Stomach smooth muscle (tissue), 2 donors: Measurements from ENCODE around the gene FGF7.
"Not testable (repeated sequence)": the region's sequence is repeated elsewhere in the genome, so short reads cannot be mapped to it uniquely, and the experiment has no call there.

ENCODE experiments used
- H3K27ac ChIP-seq: one replicate; pipeline ENCODE4 v1.7.0; 2013; ENCODE audit warnings: mild to moderate bottlenecking, low read length, inconsistent platforms
- H3K27me3 ChIP-seq, 2 donors: one replicate each; pipeline ENCODE4 v1.7.0; 2013; ENCODE audit warnings: low read length in 2 of 2; ENCODE audit not compliant: insufficient read depth in 2 of 2, control insufficient read depth in 1 of 2
- H3K36me3 ChIP-seq, 2 donors: one replicate each; pipeline ENCODE4 v1.7.0; 2013; ENCODE audit warnings: low read length in 2 of 2; ENCODE audit not compliant: control insufficient read depth in 2 of 2, insufficient read depth in 2 of 2
- H3K4me1 ChIP-seq: one replicate; pipeline ENCODE4 v1.7.0; 2013; ENCODE audit warnings: low read length; ENCODE audit not compliant: control insufficient read depth, insufficient read depth
- H3K4me3 ChIP-seq, 2 donors: one replicate each; pipeline ENCODE4 v1.7.0; 2013; ENCODE audit warnings: low read length in 2 of 2
- H3K9ac ChIP-seq, 2 donors: one replicate each; pipeline ENCODE4 v1.7.0; 2013; ENCODE audit warnings: low read length in 2 of 2, mild to moderate bottlenecking in 1 of 2
- H3K9me3 ChIP-seq, 2 donors: one replicate each; pipeline ENCODE4 v1.7.0; 2013; ENCODE audit warnings: low read length in 2 of 2; ENCODE audit not compliant: control insufficient read depth in 2 of 2
- donor health status: healthy.
- donor health status: Pancreatic carcinoma.

FGF7 gene

GRCh38 chr15:49466119-49466518 is 43.1 kb downstream of the FGF7 start:
- no peaks in the 10 kb centered on the region for H3K36me3 ChIP-seq
- peak overlapping the region; percentile 25 for H3K27ac ChIP-seq
- H3K4me1 ChIP-seq, result peaks cover 8% of the 10 kb centered on the region
- peak overlapping the region in 1 of 2 donors; percentile 31 for H3K4me3 ChIP-seq
- no peaks in the 10 kb centered on the region for H3K27me3 ChIP-seq
- H3K9me3 ChIP-seq, result no peaks in the 10 kb centered on the region
- peak overlapping the region in 1 of 2 donors; percentile 7 for H3K9ac ChIP-seq

- peaks cover 8% of the 10 kb centered on the region for H3K4me1 ChIP-seq
- H3K27ac ChIP-seq, result no peak overlapping the region
- no peaks in the 10 kb centered on the region for H3K27me3 ChIP-seq
- H3K9me3 ChIP-seq, result no peaks in the 10 kb centered on the region
- no peaks in the 10 kb centered on the region for H3K36me3 ChIP-seq
- no peak overlapping the region for H3K9ac ChIP-seq
- peak overlapping the region; percentile 23 to 38 for H3K4me3 ChIP-seq
Observed at GRCh38 chr15:49467746-49468480, 44.9 kb downstream of the FGF7 start.

- Histone ChIP-seq H3K9ac (no peak overlapping the region), H3K36me3 (no peaks in the 10 kb centered on the region), H3K27me3 (no peaks in the 10 kb centered on the region), H3K9me3 (no peaks in the 10 kb centered on the region), H3K4me3 (peak overlapping the region; percentile 23 to 38), H3K27ac (no peak overlapping the region), H3K4me1 (peaks cover 6% of the 10 kb centered on the region)
Observed at GRCh38 chr15:49468481-49468839, 45.4 kb downstream of the FGF7 start.

- not testable (repeated sequence) for H3K9me3 ChIP-seq, H3K4me3 ChIP-seq, H3K9ac ChIP-seq, H3K36me3 ChIP-seq, H3K27ac ChIP-seq, H3K4me1 ChIP-seq, H3K27me3 ChIP-seq
Observed at GRCh38 chr15:49471248-49471647, 48.2 kb downstream of the FGF7 start.

GRCh38 chr15:49471733-49472132 is 48.7 kb downstream of the FGF7 start:
- Histone ChIP-seq H3K36me3 (no peaks in the 10 kb centered on the region), H3K27ac (no peak overlapping the region), H3K4me3 (no peak overlapping the region), H3K9me3 (no peaks in the 10 kb centered on the region), H3K9ac (no peak overlapping the region), H3K4me1 (peaks cover 4% of the 10 kb centered on the region), H3K27me3 (no peaks in the 10 kb centered on the region)

GRCh38 chr15:49472338-49472737 is 49.3 kb downstream of the FGF7 start:
- H3K27ac ChIP-seq, result no peak overlapping the region
- H3K36me3 ChIP-seq, result no peaks in the 10 kb centered on the region
- H3K4me3 ChIP-seq, result no peak overlapping the region
- H3K9me3 ChIP-seq, result no peaks in the 10 kb centered on the region
- H3K4me1 ChIP-seq, result peaks cover 4% of the 10 kb centered on the region
- no peaks in the 10 kb centered on the region for H3K27me3 ChIP-seq
- H3K9ac ChIP-seq, result no peak overlapping the region

- Histone ChIP-seq H3K4me3 (no peak overlapping the region), H3K9me3 (no peaks in the 10 kb centered on the region), H3K9ac (no peak overlapping the region), H3K27me3 (no peaks in the 10 kb centered on the region), H3K4me1 (no peaks in the 10 kb centered on the region), H3K36me3 (no peaks in the 10 kb centered on the region), H3K27ac (no peak overlapping the region)
Observed at GRCh38 chr15:49473031-49473430, 50.0 kb downstream of the FGF7 start.

- H3K4me3 ChIP-seq, H3K27ac ChIP-seq, H3K9ac ChIP-seq, H3K36me3 ChIP-seq, H3K27me3 ChIP-seq, H3K9me3 ChIP-seq, H3K4me1 ChIP-seq: not testable (repeated sequence)
Observed at GRCh38 chr15:49478021-49478420, 55.0 kb downstream of the FGF7 start.

GRCh38 chr15:49478982-49479381 is 55.9 kb downstream of the FGF7 start:
- H3K27me3 ChIP-seq, H3K36me3 ChIP-seq, H3K9me3 ChIP-seq, H3K4me3 ChIP-seq, H3K4me1 ChIP-seq, H3K27ac ChIP-seq, H3K9ac ChIP-seq: not testable (repeated sequence)

- H3K9ac ChIP-seq, H3K4me3 ChIP-seq, H3K9me3 ChIP-seq, H3K36me3 ChIP-seq, H3K27me3 ChIP-seq, H3K27ac ChIP-seq, H3K4me1 ChIP-seq: not testable (repeated sequence)
Observed at GRCh38 chr15:49485401-49485800, 62.4 kb downstream of the FGF7 start.

GRCh38 chr15:49490966-49491365 is 67.9 kb downstream of the FGF7 start:
- no peak overlapping the region for H3K27ac ChIP-seq
- H3K27me3 ChIP-seq, result no peaks in the 10 kb centered on the region
- H3K9me3 ChIP-seq, result no peaks in the 10 kb centered on the region
- H3K4me3 ChIP-seq, result no peak overlapping the region
- no peak overlapping the region for H3K9ac ChIP-seq
- no peaks in the 10 kb centered on the region for H3K4me1 ChIP-seq
- H3K36me3 ChIP-seq, result no peaks in the 10 kb centered on the region
